MM.1S (cell line): ENCODE measurements around the gene CLEC2L.

ENCODE experiments used
- EZH2 ChIP-seq: fragments of 300-600 bp; sonication (generic); optimal IDR thresholded peaks from 2 replicates; pipeline ENCODE3; 2017; ENCODE audit warnings: low read depth, mild to moderate bottlenecking, antibody characterized with exemption, low read length, mixed read lengths
- EZH2phosphoT487 ChIP-seq: fragments of 300-600 bp; sonication (generic); IDR thresholded peaks from 2 replicates; pipeline ENCODE4 v1.6.1; 2018; ENCODE audit warnings: antibody characterized with exemption, low read length
- TF ChIP-seq, protein P1 (sequence below): fragments of 300-600 bp; sonication (generic); IDR thresholded peaks from 2 replicates; pipeline ENCODE4 v1.5.1; 2016; ENCODE audit warnings: antibody characterized with exemption, low read length, mixed read lengths

DNA sequence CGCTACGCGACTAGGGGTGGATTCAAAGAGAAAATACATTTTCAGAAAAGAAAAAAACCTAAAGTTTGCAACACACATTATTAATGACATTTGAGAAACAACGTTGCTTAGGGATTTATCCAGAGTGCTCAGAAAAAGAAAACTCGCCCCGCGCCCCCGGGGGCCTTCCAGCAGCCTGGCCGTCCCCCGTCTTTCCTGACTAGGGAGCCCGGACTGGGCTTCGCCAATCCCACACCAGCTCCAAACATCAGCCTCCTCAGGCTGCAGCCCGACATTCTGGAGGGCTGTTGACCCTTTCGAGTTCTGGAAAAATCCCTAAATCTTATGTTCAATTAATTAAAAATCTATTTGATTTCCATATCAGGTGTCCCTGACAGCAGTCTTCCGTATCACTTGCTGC is 48.6 kb downstream of the CLEC2L start:
- TF ChIP-seq, protein P1, sequence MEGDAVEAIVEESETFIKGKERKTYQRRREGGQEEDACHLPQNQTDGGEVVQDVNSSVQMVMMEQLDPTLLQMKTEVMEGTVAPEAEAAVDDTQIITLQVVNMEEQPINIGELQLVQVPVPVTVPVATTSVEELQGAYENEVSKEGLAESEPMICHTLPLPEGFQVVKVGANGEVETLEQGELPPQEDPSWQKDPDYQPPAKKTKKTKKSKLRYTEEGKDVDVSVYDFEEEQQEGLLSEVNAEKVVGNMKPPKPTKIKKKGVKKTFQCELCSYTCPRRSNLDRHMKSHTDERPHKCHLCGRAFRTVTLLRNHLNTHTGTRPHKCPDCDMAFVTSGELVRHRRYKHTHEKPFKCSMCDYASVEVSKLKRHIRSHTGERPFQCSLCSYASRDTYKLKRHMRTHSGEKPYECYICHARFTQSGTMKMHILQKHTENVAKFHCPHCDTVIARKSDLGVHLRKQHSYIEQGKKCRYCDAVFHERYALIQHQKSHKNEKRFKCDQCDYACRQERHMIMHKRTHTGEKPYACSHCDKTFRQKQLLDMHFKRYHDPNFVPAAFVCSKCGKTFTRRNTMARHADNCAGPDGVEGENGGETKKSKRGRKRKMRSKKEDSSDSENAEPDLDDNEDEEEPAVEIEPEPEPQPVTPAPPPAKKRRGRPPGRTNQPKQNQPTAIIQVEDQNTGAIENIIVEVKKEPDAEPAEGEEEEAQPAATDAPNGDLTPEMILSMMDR, result no peak
- TF ChIP-seq EZH2 (no peak), EZH2phosphoT487 (no peak)
